GM18873 (cell line): ENCODE measurements around the gene BCAN.

Source experiments
- ATAC-seq: cut with Tn5 transposase; IDR thresholded peaks from one replicate; pipeline ENCODE4 v1.9.1; 2021; ENCODE audit warnings: mild to moderate bottlenecking, moderate library complexity, moderate number of reproducible peaks; ENCODE audit not compliant: unreplicated experiment, low FRiP score

Gene BCAN

GRCh38 chr1:156673387-156674121, 31.6 kb downstream of the BCAN start:
- no peak for ATAC-seq

DNA sequence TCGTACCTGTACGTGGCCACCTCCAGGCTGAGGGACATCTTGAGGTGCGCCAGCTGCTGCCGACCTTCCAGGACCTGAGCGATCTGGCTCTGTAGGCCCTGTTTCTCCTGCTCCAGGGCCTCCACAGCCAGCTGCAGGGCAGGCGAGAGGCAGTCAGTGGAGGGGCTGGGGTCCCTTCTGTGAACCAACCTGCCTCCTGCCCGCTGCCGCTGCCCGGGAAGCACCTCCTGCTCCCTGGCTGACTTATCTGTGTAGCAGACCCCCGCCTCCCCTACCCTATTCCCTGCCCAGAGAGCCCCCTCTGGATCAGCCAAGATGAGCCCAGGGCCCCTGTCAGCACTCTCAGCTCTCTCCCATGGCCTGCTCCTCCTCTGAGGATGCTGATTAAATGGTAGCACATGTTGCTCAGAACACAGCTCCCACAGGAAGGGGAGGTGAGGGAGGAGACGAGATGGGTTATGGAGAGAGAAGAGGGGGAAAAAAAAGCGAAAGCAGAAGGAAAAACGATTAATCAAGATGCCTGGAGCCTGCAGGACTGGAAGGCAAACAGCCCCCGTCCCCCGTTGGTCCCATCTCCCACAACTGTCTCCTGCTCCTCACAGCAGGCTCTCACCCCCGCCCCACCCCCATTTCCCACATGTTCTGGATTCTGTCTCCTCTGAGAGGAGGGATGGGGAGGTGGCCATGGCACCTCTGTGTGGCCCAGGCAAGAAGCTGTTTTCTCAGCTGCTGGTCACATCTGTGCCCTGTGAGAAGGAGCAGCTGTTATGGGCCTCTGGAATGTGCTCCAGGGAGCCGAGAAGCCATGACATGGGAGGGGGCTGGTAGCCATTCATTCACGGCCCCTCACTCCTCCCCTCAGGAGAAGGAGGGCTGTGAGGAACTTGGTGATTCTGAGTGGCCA, 33.5 kb downstream of the BCAN start:
- no peak for ATAC-seq

DNA sequence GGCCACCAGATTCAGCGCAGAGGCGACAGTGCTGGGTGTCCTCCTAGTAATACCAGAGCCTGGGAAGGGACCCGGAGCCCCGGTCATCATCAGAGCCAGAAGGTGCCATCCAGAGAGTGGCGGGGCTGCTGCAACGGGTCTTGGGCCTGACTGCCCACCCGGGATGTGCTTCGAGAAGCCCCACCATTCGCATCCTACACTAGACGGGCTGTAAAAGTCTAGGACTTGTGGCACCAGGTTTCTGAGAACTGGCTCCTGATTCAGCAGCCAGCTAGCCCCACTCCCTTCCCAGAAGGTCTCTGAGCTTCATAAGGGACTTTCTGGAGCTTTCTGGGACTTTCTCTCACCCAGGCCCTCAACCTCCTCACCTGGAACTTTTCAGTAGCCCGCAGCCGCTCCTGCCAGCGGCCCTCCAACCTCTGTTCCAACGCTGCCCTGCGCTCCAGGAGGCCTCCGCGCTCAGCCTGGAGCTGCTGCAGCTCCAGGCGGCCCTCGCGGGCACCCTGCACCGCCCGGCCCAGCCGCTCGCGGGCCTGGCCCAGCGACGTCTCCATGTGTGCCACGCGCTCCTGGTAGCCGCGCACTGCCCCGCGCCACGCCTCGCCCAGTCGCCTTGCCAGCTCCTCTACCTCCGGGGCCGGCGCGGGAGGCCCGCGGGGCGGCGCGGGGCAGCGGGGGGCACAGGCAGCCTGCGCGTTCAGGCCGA, 34.4 kb downstream of the BCAN start:
- no peak for ATAC-seq

GRCh38 chr1:156676820-156677615, 35.1 kb downstream of the BCAN start, which contains the start of gene NES:
TSS of gene NES (minus strand) at chr1:156677407. CDS start at chr1:156677264, 143 bp downstream.
- no peak for ATAC-seq

GRCh38 chr1:156677616-156678596, 36.0 kb downstream of the BCAN start:
- ATAC-seq = no peak

DNA sequence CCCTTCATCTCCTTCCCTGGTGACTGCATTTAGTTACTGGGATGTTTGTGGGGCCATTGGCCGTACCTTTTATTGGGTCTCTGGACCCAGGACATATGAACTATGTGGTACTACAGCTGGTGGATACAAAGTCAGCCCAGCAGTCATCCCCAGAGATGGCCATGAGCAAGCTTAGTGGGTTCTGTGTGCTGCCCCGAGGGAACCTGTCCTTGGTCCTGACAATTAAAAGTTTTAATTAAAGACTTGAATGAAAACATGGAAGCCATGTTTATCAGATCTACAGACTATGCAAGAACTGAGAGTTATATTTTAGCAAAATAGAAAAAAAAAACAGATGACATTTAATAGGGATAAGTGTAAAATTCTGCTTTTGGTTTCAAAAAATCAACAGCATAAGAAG, 38.1 kb downstream of the BCAN start:
- no peak for ATAC-seq

DNA sequence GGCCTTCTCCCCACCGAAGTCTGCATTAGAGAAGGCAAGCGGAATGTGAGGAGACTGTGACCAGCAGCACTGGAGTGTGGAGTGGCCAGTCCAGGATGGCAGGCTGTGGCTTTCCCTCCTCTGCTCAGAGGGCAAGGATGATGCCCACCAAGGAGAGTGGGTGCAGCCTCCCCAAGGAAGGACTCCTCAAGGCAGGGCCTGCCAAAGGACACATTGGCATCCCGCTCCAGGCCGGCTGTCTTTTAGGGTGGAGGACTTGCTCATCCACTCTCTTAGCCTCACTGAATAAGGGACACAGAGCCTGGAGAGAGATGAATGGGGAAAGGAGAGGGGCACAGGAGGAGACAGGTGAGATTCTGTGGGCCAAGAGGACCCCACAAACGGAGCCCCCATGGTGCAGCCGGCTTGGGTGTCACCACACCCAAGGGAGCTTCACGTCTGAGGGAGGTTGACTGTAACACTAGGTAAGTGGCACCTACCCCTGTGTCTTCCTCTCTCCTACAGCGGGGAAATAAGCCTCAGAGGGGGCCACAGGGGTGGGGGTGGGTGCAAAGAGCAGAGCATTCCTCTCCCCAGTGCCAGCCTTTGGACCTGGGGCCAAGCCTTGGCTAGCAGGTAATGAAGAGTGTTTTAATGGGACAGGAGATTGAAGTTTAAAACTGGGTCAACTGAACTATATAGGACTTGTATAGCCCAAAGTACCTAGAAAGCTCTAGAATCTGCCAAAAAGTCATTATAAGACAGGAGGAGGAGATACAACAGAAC, 39.5 kb downstream of the BCAN start:
- ATAC-seq = no peak

GRCh38 chr1:156682166-156682890, 40.4 kb downstream of the BCAN start:
- ATAC-seq = no peak

DNA sequence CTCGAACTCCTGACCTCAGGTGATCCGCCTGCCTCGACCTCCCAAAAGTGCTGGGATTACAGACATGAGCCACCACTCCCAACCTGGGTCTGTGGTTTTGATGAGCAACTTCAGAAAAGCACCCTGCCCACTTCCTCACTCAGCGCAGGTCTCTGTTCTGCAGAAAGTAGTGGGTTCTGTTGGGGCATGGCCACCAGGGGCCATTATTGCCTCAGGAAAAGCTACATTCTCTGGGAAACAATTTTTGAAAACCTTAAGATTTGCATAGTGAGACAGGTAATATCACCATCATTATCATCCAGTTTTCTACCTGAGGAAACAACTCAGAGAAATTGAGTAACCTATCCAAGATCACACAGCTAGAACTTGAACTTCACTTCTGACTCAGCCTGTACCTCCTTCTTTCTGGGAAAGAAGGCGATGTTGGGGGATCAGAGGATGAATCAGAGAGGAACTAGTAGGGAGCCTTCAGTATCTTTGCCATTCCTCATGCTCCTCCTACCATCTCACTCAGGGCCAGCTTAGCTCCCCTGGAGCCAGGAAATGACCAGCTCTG, 42.4 kb downstream of the BCAN start:
- ATAC-seq = no peak

- no peak for ATAC-seq
Observed at GRCh38 chr1:156689035-156689952, 47.4 kb downstream of the BCAN start.

GRCh38 chr1:156689953-156690674, 48.2 kb downstream of the BCAN start:
- no peak for ATAC-seq

DNA sequence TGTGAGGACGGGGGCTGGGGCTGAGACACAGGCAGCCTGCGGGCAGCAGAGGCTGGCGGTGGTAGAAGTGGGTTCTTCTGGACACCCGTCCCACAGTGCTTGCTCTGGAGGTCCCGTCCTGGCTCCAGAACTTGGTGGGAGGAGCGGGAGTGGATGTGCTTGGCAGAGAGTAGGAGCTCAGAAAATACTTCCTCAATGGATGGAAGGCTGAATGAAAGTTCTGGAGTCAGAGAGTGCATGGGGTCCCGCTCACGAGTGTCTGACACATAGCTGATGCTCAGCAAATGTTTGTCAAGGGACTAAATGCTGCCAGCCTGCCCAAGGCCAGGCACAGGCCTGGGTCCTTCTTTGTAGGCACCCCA, 48.7 kb downstream of the BCAN start:
- ATAC-seq = no peak

GRCh38 chr1:156691191-156691590, 49.3 kb downstream of the BCAN start:
- no peak for ATAC-seq

GRCh38 chr1:156691665-156692440, 49.9 kb downstream of the BCAN start:
- ATAC-seq = no peak

GRCh38 chr1:156692441-156692924, 50.6 kb downstream of the BCAN start:
- ATAC-seq = no peak
